Liver (tissue), 9 donors: ENCODE results near the gene PJVK. TPM values are rescaled to one million over a fixed set of nuclear protein-coding genes. Genes with fewer than 3 reads are reported as not detected.
A peak's percentile ranks its signal among the peaks of the same experiment; 100 is the strongest.

Source experiments
- DNase-seq: peaks from one replicate; pipeline ENCODE4 v3.0.0-alpha.2; 2017; ENCODE audit warnings: low spot score
- H3K27ac ChIP-seq, 2 donors: one replicate each; pipeline ENCODE4 v1.7.0; 2013; ENCODE audit warnings: inconsistent platforms in 2 of 2, low read length in 2 of 2, control low read depth in 1 of 2, low read depth in 1 of 2, mild to moderate bottlenecking in 1 of 2
- H3K27me3 ChIP-seq, 4 donors: one replicate each; pipeline versions ENCODE4 v1.6.1 to v1.7.0; 2013; ENCODE audit warnings: low read length in 3 of 4, inconsistent platforms in 1 of 4, mild to moderate bottlenecking in 1 of 4, moderate library complexity in 1 of 4; ENCODE audit not compliant: control insufficient read depth in 4 of 4, insufficient read depth in 4 of 4
- H3K36me3 ChIP-seq, 4 donors: one replicate each; pipeline versions ENCODE4 v1.6.1 to v1.7.0; 2013; ENCODE audit warnings: low read length in 3 of 4, mild to moderate bottlenecking in 3 of 4, low read depth in 1 of 4, moderate library complexity in 1 of 4; ENCODE audit not compliant: control insufficient read depth in 4 of 4, insufficient read depth in 3 of 4
- H3K4me1 ChIP-seq, 4 donors: one replicate each; pipeline versions ENCODE4 v1.6.1 to v1.7.0; 2013; ENCODE audit warnings: low read length in 3 of 4, mild to moderate bottlenecking in 3 of 4, moderate library complexity in 1 of 4; ENCODE audit not compliant: control insufficient read depth in 4 of 4, insufficient read depth in 4 of 4
- H3K4me3 ChIP-seq, 3 donors: one replicate each; pipeline versions ENCODE4 v1.6.1 to v1.7.0; 2013; ENCODE audit warnings: low read length in 3 of 3, control low read depth in 1 of 3, low read depth in 1 of 3, mild to moderate bottlenecking in 1 of 3
- H3K9ac ChIP-seq, 2 donors: one replicate each; pipeline ENCODE4 v1.7.0; 2013; ENCODE audit warnings: low read length in 2 of 2, mild to moderate bottlenecking in 2 of 2, moderate library complexity in 2 of 2, control low read depth in 1 of 2, low read depth in 1 of 2
- H3K9me3 ChIP-seq, 4 donors: one replicate each; pipeline versions ENCODE4 v1.6.1 to v1.7.0; 2013; ENCODE audit warnings: low read length in 3 of 4; ENCODE audit not compliant: control insufficient read depth in 4 of 4
- ATF3 ChIP-seq: IDR thresholded peaks from 2 replicates; pipeline ENCODE4 v1.6.1; 2016; ENCODE audit warnings: antibody characterized with exemption
- CTCF ChIP-seq: fragments of 150-350 bp; IDR thresholded peaks from 2 replicates; pipeline ENCODE4 v1.5.1; 2017; ENCODE audit warnings: improper control_type of control experiment, low read depth, low read length; ENCODE audit not compliant: missing input control
- EGR1 ChIP-seq, 2 donors: IDR thresholded peaks; 2 replicates each; pipeline ENCODE4 v1.6.1; 2016 to 2018; ENCODE audit warnings: antibody characterized with exemption in 2 of 2, low read depth in 2 of 2
- FOXA1 ChIP-seq: IDR thresholded peaks from 2 replicates; pipeline ENCODE4 v1.6.1; 2016; ENCODE audit warnings: antibody characterized with exemption
- FOXA2 ChIP-seq: IDR thresholded peaks from 2 replicates; pipeline ENCODE4 v1.6.1; 2016; ENCODE audit warnings: antibody characterized with exemption
- GABPA ChIP-seq, 2 donors: IDR thresholded peaks in 1 of 2; conservative IDR thresholded peaks in 1 of 2; 2 replicates each; pipeline ENCODE4 v1.6.1; 2016; ENCODE audit warnings: antibody characterized with exemption in 2 of 2, mild to moderate bottlenecking in 1 of 2, moderate library complexity in 1 of 2
- HNF4A ChIP-seq, 2 donors: conservative IDR thresholded peaks; 2 replicates each; pipeline ENCODE4 v1.6.1; 2016; ENCODE audit warnings: antibody characterized with exemption in 2 of 2, mild to moderate bottlenecking in 2 of 2
- HNF4G ChIP-seq: IDR thresholded peaks from 2 replicates; pipeline ENCODE4 v1.6.1; 2016; ENCODE audit warnings: antibody characterized with exemption
- JUND ChIP-seq, 2 donors: IDR thresholded peaks; 2 replicates each; pipeline ENCODE4 v1.6.1; 2016; ENCODE audit warnings: antibody characterized with exemption in 2 of 2
- MAX ChIP-seq: IDR thresholded peaks from 2 replicates; pipeline ENCODE4 v1.6.1; 2016; ENCODE audit warnings: antibody characterized with exemption
- NR2F2 ChIP-seq: IDR thresholded peaks from 2 replicates; pipeline ENCODE4 v1.6.1; 2016; ENCODE audit warnings: antibody characterized with exemption
- RAD21 ChIP-seq, 2 donors: IDR thresholded peaks; 2 replicates each; pipeline ENCODE4 v1.6.1; 2016; ENCODE audit warnings: antibody characterized with exemption in 2 of 2, mild to moderate bottlenecking in 2 of 2
- REST ChIP-seq: IDR thresholded peaks from 2 replicates; pipeline ENCODE4 v1.6.1; 2016; ENCODE audit warnings: antibody characterized with exemption, mild to moderate bottlenecking
- RXRA ChIP-seq, 2 donors: IDR thresholded peaks; 2 replicates each; pipeline ENCODE4 v1.6.1; 2017 to 2018; ENCODE audit warnings: antibody characterized with exemption in 2 of 2, mild to moderate bottlenecking in 1 of 2
- SP1 ChIP-seq: IDR thresholded peaks from 2 replicates; pipeline ENCODE4 v1.6.1; 2018; ENCODE audit warnings: antibody characterized with exemption, mild to moderate bottlenecking
- TAF1 ChIP-seq: conservative IDR thresholded peaks from 2 replicates; pipeline ENCODE4 v1.6.1; 2016; ENCODE audit warnings: antibody characterized with exemption, mild to moderate bottlenecking
- YY1 ChIP-seq: IDR thresholded peaks from 2 replicates; pipeline ENCODE4 v1.6.1; 2016; ENCODE audit warnings: antibody characterized with exemption, mild to moderate bottlenecking
- ZBTB33 ChIP-seq: IDR thresholded peaks from 2 replicates; pipeline ENCODE4 v1.6.1; 2016; ENCODE audit warnings: antibody characterized with exemption
- WGBS: extraction: QIAGEN DNeasy Blood & Tissue Kit; methylation state at CpG from one replicate; pipeline ENCODE4 v1.1.7; 2013; 5-methylcytosine and 5-hydroxymethylcytosine counted together
- polyA plus RNA-seq, 2 donors: library from polyadenylated mRNA; stranded (reverse) in 1 of 2; unstranded in 1 of 2; fragments of 200-250 nt in 1 of 2; fragments of >200 nt in 1 of 2; fragmentation: Nextera tagmentation in 1 of 2; extraction: Ambion mirVana in 1 of 2; gene quantifications; one replicate each; pipeline versions ENCODE4 v1.2.1 to v1.2.3, GENCODE V29; 2013 to 2015
- total RNA-seq, 2 donors: library from RNA; depleted of rRNA; stranded (reverse); fragments of >200 nt; gene quantifications; one replicate each; pipeline ENCODE4 v1.2.3, GENCODE V29; 2014
- donor health status: healthy.
- donor health status: healthy.
- donor health status: healthy.
- donor health status: healthy.
- donor health status: healthy.

Gene PJVK
- total and polyA plus RNA-seq, 4 donors, result 0.48 to 2.3 (median 1.4) TPM

GRCh38 chr2:178450524-178450773, 729 bp upstream of the PJVK start:
- DNase-seq, result no peak
- peak overlapping the region; percentile 99 to 100 for H3K27ac ChIP-seq
- TF ChIP-seq EGR1 (IDR thresholded peaks at IDR 0.05; ENCODE audit: low read depth in 2 of 2), result no peak
- TF ChIP-seq YY1, result no peak
- no peak for TF ChIP-seq RXRA (IDR thresholded peaks at IDR 0.05)
- no peak for TF ChIP-seq RAD21 (IDR thresholded peaks at IDR 0.05)
- TF ChIP-seq CTCF, result no peak
- no peak for TF ChIP-seq TAF1
- no peak for TF ChIP-seq HNF4A (conservative IDR thresholded peaks at IDR 0.05)
- TF ChIP-seq JUND (IDR thresholded peaks at IDR 0.05), result no peak
- TF ChIP-seq REST, result no peak
- no peak for TF ChIP-seq MAX
- no peak for TF ChIP-seq GABPA (IDR thresholded peaks at IDR 0.05 in 1 of 2, conservative IDR thresholded peaks at IDR 0.05 in 1 of 2)
- TF ChIP-seq FOXA1, result no peak
- no peak for TF ChIP-seq NR2F2
- TF ChIP-seq HNF4G, result no peak
- no peak for TF ChIP-seq FOXA2
- no peak for TF ChIP-seq ATF3
- H3K27me3 ChIP-seq, result no peaks in the 10 kb centered on the region
- H3K9ac ChIP-seq, result peak overlapping the region; percentile 48 to 90
- H3K9me3 ChIP-seq, result no peaks in the 10 kb centered on the region
- H3K36me3 ChIP-seq, result peaks cover 0 to 17% (median 15%) of the 10 kb centered on the region in 4 donors
- WGBS, result under 1% methylated on average over 25 of the region's 25 CpGs
- peaks cover 2 to 27% (median 20%) of the 10 kb centered on the region in 4 donors for H3K4me1 ChIP-seq
- H3K4me3 ChIP-seq, result peak overlapping the region; percentile 70 to 90 (median 81)

- peaks cover 2 to 27% (median 20%) of the 10 kb centered on the region in 4 donors for H3K4me1 ChIP-seq
- no peak overlapping the region for H3K4me3 ChIP-seq
- peaks cover 0 to 9% (median 7%) of the 10 kb centered on the region in 4 donors for H3K36me3 ChIP-seq
- no peak for TF ChIP-seq FOXA2
- TF ChIP-seq EGR1 (IDR thresholded peaks at IDR 0.05; ENCODE audit: low read depth in 2 of 2), result no peak
- TF ChIP-seq CTCF, result no peak
- no peak for TF ChIP-seq SP1
- no peak for TF ChIP-seq HNF4A (conservative IDR thresholded peaks at IDR 0.05)
- TF ChIP-seq JUND (IDR thresholded peaks at IDR 0.05), result no peak
- TF ChIP-seq ATF3, result no peak
- TF ChIP-seq TAF1, result no peak
- TF ChIP-seq ZBTB33, result no peak
- TF ChIP-seq RXRA (IDR thresholded peaks at IDR 0.05), result no peak
- no peak for TF ChIP-seq NR2F2
- H3K27ac ChIP-seq, result no peak overlapping the region
- no peaks in the 10 kb centered on the region for H3K9me3 ChIP-seq
- DNase-seq, result no peak
- H3K9ac ChIP-seq, result no peak overlapping the region
- no peaks in the 10 kb centered on the region for H3K27me3 ChIP-seq
- 96% methylated on average over 2 of the region's 2 CpGs for WGBS
Measured at GRCh38 chr2:178452334-178452733, 1.2 kb downstream of the PJVK start.
